H9 (cell line): Measurements from ENCODE around the gene RAB30. TPM values are rescaled to one million over a fixed set of nuclear protein-coding genes. Genes with fewer than 3 reads are reported as not detected.

ENCODE experiments used
- DNase-seq: peaks from one replicate; pipeline ENCODE4 v3.0.0-alpha.2; 2017
- H2AFZ ChIP-seq: one replicate; pipeline ENCODE4 v1.6.1; 2013; ENCODE audit warnings: mild to moderate bottlenecking, low read length, control low read depth, moderate library complexity
- H2AK5ac ChIP-seq: 2 replicates; pipeline ENCODE4 v1.6.1; 2013; ENCODE audit warnings: low read length, control low read depth, mixed read lengths; ENCODE audit not compliant: insufficient read length
- H2BK120ac ChIP-seq: one replicate; pipeline ENCODE4 v1.6.1; 2013; ENCODE audit warnings: low read depth, mild to moderate bottlenecking, low read length, control low read depth, inconsistent platforms; ENCODE audit not compliant: poor library complexity, severe bottlenecking
- H2BK12ac ChIP-seq: 2 replicates; pipeline ENCODE4 v1.6.1; 2013; ENCODE audit warnings: low read length, control low read depth, mixed read lengths, low read depth; ENCODE audit not compliant: insufficient read length
- H2BK15ac ChIP-seq: 2 replicates; pipeline ENCODE4 v1.6.1; 2013; ENCODE audit warnings: low read depth, low read length, control low read depth
- H2BK20ac ChIP-seq: one replicate; pipeline ENCODE4 v1.6.1; 2013; ENCODE audit warnings: low read depth, mild to moderate bottlenecking, low read length, control low read depth, inconsistent platforms; ENCODE audit not compliant: poor library complexity, severe bottlenecking
- H2BK5ac ChIP-seq: 2 replicates; pipeline ENCODE4 v1.6.1; 2013; ENCODE audit warnings: low read length, control low read depth, mixed read lengths; ENCODE audit not compliant: insufficient read length
- H3K14ac ChIP-seq: 2 replicates; pipeline ENCODE4 v1.6.1; 2013; ENCODE audit warnings: low read length, control low read depth; ENCODE audit not compliant: insufficient read depth
- H3K18ac ChIP-seq: 2 replicates; pipeline ENCODE4 v1.6.1; 2013; ENCODE audit warnings: low read depth, mild to moderate bottlenecking, mixed read lengths, low read length, control low read depth; ENCODE audit not compliant: insufficient read length
- H3K23ac ChIP-seq: 2 replicates; pipeline ENCODE4 v1.6.1; 2013; ENCODE audit warnings: low read length, control low read depth, mixed read lengths, low read depth; ENCODE audit not compliant: insufficient read length
- H3K23me2 ChIP-seq: 2 replicates; pipeline ENCODE4 v1.6.1; 2013; ENCODE audit warnings: low read depth, mild to moderate bottlenecking, mixed read lengths, low read length, control low read depth; ENCODE audit not compliant: insufficient read length, poor library complexity, severe bottlenecking
- H3K27ac ChIP-seq: 2 replicates; pipeline ENCODE4 v1.5.1; 2013; ENCODE audit warnings: low read length, control low read depth, mixed read lengths, low read depth; ENCODE audit not compliant: insufficient read length
- H3K27me3 ChIP-seq: 2 replicates; pipeline ENCODE4 v1.6.1; 2013; ENCODE audit warnings: low read length, control low read depth, inconsistent platforms; ENCODE audit not compliant: insufficient read depth
- H3K4ac ChIP-seq: 2 replicates; pipeline ENCODE4 v1.6.1; 2013; ENCODE audit warnings: low read depth, mild to moderate bottlenecking, control low read depth, inconsistent platforms, low read length, moderate library complexity
- H3K4me1 ChIP-seq: 2 replicates; pipeline ENCODE4 v1.6.1; 2013; ENCODE audit warnings: low read length, control low read depth, inconsistent platforms; ENCODE audit not compliant: insufficient read depth
- H3K4me2 ChIP-seq: 2 replicates; pipeline ENCODE4 v1.6.1; 2013; ENCODE audit warnings: low read length, control low read depth, mixed read lengths; ENCODE audit not compliant: insufficient read length, insufficient read depth
- H3K56ac ChIP-seq: 2 replicates; pipeline ENCODE4 v1.6.1; 2013; ENCODE audit warnings: low read depth, mild to moderate bottlenecking, mixed read lengths, low read length, control low read depth; ENCODE audit not compliant: insufficient read length
- H3K79me1 ChIP-seq: 2 replicates; pipeline ENCODE4 v1.6.1; 2013; ENCODE audit warnings: low read depth, mild to moderate bottlenecking, moderate library complexity, low read length, control low read depth, inconsistent platforms; ENCODE audit not compliant: insufficient read depth, poor library complexity, severe bottlenecking
- H3K79me2 ChIP-seq: 2 replicates; pipeline ENCODE4 v1.6.1; 2013; ENCODE audit warnings: low read length, control low read depth, inconsistent platforms; ENCODE audit not compliant: insufficient read depth
- H3K9ac ChIP-seq: 2 replicates; pipeline ENCODE4 v1.6.1; 2013; ENCODE audit warnings: low read length, control low read depth, mixed read lengths; ENCODE audit not compliant: insufficient read length; ENCODE audit errors: extremely low read depth
- H3K9me3 ChIP-seq: one replicate; pipeline ENCODE4 v1.6.1; 2013; ENCODE audit warnings: low read depth, low read length, inconsistent platforms; ENCODE audit not compliant: control insufficient read depth
- H3T11ph ChIP-seq: one replicate; pipeline ENCODE4 v1.6.1; 2013; ENCODE audit warnings: mild to moderate bottlenecking, low read length, control low read depth, inconsistent platforms
- H4K20me1 ChIP-seq: one replicate; pipeline ENCODE4 v1.6.1; 2013; ENCODE audit not compliant: control insufficient read depth, insufficient read length, insufficient read depth
- H4K5ac ChIP-seq: 2 replicates; pipeline ENCODE4 v1.6.1; 2013; ENCODE audit warnings: low read depth, mild to moderate bottlenecking, mixed read lengths, low read length, control low read depth; ENCODE audit not compliant: insufficient read length
- H4K8ac ChIP-seq: replicated peaks from 2 replicates; pipeline ENCODE4 v1.6.1; 2013; ENCODE audit warnings: low read length, control low read depth, mixed read lengths, low read depth; ENCODE audit not compliant: insufficient read length
- H4K91ac ChIP-seq: 2 replicates; pipeline ENCODE4 v1.6.1; 2013; ENCODE audit warnings: low read depth, mild to moderate bottlenecking, moderate library complexity, mixed read lengths, low read length, control low read depth; ENCODE audit not compliant: insufficient read length
- H3K27ac Mint-ChIP-seq, 3 experiments: 2 replicates in 2 of 3; 3 replicates in 1 of 3; pipeline ENCODE4 v1.8.0; 2020 to 2021; ENCODE audit warnings: mixed read lengths in 3 of 3, mild to moderate bottlenecking in 1 of 3, moderate library complexity in 1 of 3
- H3K27me3 Mint-ChIP-seq: 2 replicates; pipeline ENCODE4 v1.8.0; 2021; ENCODE audit warnings: low read depth, mild to moderate bottlenecking, moderate library complexity, mixed read lengths
- H3K36me3 Mint-ChIP-seq, 3 experiments: 2 replicates in 2 of 3; 3 replicates in 1 of 3; pipeline ENCODE4 v1.8.0; 2020 to 2021; ENCODE audit warnings: low read depth in 3 of 3, mixed read lengths in 3 of 3; ENCODE audit not compliant: insufficient read depth in 1 of 3
- H3K4me1 Mint-ChIP-seq, 2 experiments: 2 replicates each; pipeline ENCODE4 v1.8.0; 2020; ENCODE audit warnings: mixed read lengths in 2 of 2
- H3K4me3 Mint-ChIP-seq, 2 experiments: 2 replicates in 1 of 2; 3 replicates in 1 of 2; pipeline ENCODE4 v1.8.0; 2020 to 2021; ENCODE audit warnings: mild to moderate bottlenecking in 2 of 2, mixed read lengths in 2 of 2, moderate library complexity in 1 of 2
- H3K9me3 Mint-ChIP-seq, 2 experiments: 2 replicates in 1 of 2; 3 replicates in 1 of 2; pipeline ENCODE4 v1.8.0; 2020; ENCODE audit warnings: mild to moderate bottlenecking in 2 of 2, mixed read lengths in 2 of 2, moderate library complexity in 1 of 2
- CTCF ChIP-seq: fragments of 200-600 bp; sonication (generic); conservative IDR thresholded peaks from 3 replicates; pipeline ENCODE4 v1.8.0; 2021; ENCODE audit warnings: antibody characterized with exemption, mild to moderate bottlenecking
- WGBS: extraction: QIAGEN DNeasy Blood & Tissue Kit; methylation state at CpG from one replicate; pipeline ENCODE4 v1.1.7; 2013; ENCODE audit warnings: missing lambda C conversion rate, low lambda C conversion rate, mixed read lengths; ENCODE audit not compliant: insufficient read length; ENCODE audit errors: extremely low coverage; 5-methylcytosine and 5-hydroxymethylcytosine counted together
- total RNA-seq: library from RNA; stranded (reverse); gene quantifications from 2 replicates; pipeline ENCODE4 v1.2.1, GENCODE V29; 2021

The RAB30 gene
- total RNA-seq, 1 experiment from 2014 or later: 4.8 TPM

- no peaks in the 10 kb centered on the region for H3K36me3 Mint-ChIP-seq
- Histone ChIP-seq H2BK12ac (no peak overlapping the region), H3K9ac (no peak overlapping the region), H3K18ac (peak overlapping the region; percentile 30), H3K27me3 (no peaks in the 10 kb centered on the region), H3K4me2 (no peak overlapping the region), H2AK5ac (no peak overlapping the region), H2BK120ac (no peak overlapping the region), H3K4ac (no peak overlapping the region), H3K9me3 (no peaks in the 10 kb centered on the region), H3K56ac (no peak overlapping the region), H3T11ph (no peak overlapping the region), H3K23me2 (no peaks in the 10 kb centered on the region), H3K79me1 (no peaks in the 10 kb centered on the region), H3K27ac (no peak overlapping the region), H3K79me2 (peaks cover 1% of the 10 kb centered on the region; the same call in 1 of the 2 replicates), H4K91ac (no peak overlapping the region), H2BK5ac (no peak overlapping the region), H3K23ac (no peak overlapping the region), H4K8ac (no peak overlapping the region), H3K14ac (no peak overlapping the region), H4K5ac (no peak overlapping the region), H3K4me1 (no peaks in the 10 kb centered on the region; the same call in 1 of the 2 replicates), H4K20me1 (no peaks in the 10 kb centered on the region), H2AFZ (no peak overlapping the region), H2BK15ac (no peak overlapping the region), H2BK20ac (no peak overlapping the region)
- no peaks in the 10 kb centered on the region for H3K9me3 Mint-ChIP-seq
- H3K4me3 Mint-ChIP-seq: no peak overlapping the region; a peak in 1 of 5 replicates
- H3K27me3 Mint-ChIP-seq: no peaks in the 10 kb centered on the region
- DNase-seq: no peak
- no peak for TF ChIP-seq CTCF
- peaks cover 2 to 6% of the 10 kb centered on the region in 2 experiments; a peak in 3 of 4 replicates for H3K4me1 Mint-ChIP-seq
- WGBS: 100% methylated on average over 1 of the region's 7 CpGs
- H3K27ac Mint-ChIP-seq: peak overlapping the region in 2 of 3 experiments; percentile 9 to 76; a peak in 4 of 7 replicates
Observed at GRCh38 chr11:83063073-83063754, 8.5 kb downstream of the RAB30 start.
